ENCODE data around the gene TFEB. TPM values are rescaled to one million over a fixed set of nuclear protein-coding genes. Genes with fewer than 3 reads are reported as not detected.

TFEB gene
- total and polyA plus RNA-seq, 10 of the 15 experiments (the other 5 are each of a cell fraction or from before 2014, with no cell fraction given), result 0.84 to 108 (median 60.8) TPM

DNA sequence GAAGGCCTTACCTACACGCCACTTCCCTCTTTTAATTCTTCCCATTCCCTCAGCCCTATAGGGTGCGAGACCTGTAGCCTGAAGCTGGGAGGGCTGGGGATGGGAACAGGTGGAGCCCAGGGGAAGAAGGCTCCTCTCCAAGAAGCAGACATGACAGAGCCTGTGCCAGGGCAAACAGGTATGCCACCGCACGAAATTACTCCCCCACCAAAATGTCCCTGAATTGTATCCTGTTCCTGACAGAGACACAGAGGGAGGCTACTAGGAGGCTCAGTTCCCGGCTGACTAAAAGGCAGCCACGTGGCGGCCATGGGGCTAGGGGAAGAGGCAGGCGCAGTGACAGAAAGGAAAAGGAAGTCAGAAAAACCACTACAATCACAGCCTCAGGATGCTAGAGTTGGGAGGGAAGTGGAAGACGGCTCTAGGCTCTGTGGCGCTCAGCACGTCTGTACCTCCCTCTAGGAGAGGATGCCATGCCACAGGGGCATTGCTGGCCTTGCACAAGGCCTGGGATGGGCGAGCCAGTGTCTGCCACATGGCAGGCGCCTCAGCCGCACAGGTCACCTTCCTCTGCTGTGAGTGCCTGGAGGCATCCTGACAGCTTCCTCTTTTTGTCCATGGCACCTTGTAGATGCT lies 27.7 kb downstream of the TFEB start (continued):
- TF ChIP-seq ETV6 (conservative IDR thresholded peaks at IDR 0.05 in 1 of 2, IDR thresholded peaks at IDR 0.05 in 1 of 2; ENCODE audit: borderline replicate concordance in 1 of 2, low read depth in 1 of 2), result peak in 1 of 2 experiments; percentile 85; a peak in 2 of 4 replicates
- TF ChIP-seq, protein P1, sequence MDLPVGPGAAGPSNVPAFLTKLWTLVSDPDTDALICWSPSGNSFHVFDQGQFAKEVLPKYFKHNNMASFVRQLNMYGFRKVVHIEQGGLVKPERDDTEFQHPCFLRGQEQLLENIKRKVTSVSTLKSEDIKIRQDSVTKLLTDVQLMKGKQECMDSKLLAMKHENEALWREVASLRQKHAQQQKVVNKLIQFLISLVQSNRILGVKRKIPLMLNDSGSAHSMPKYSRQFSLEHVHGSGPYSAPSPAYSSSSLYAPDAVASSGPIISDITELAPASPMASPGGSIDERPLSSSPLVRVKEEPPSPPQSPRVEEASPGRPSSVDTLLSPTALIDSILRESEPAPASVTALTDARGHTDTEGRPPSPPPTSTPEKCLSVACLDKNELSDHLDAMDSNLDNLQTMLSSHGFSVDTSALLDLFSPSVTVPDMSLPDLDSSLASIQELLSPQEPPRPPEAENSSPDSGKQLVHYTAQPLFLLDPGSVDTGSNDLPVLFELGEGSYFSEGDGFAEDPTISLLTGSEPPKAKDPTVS (IDR thresholded peaks at IDR 0.05; ENCODE audit: low read depth, low read length), result no peak
- TF ChIP-seq, protein P2, sequence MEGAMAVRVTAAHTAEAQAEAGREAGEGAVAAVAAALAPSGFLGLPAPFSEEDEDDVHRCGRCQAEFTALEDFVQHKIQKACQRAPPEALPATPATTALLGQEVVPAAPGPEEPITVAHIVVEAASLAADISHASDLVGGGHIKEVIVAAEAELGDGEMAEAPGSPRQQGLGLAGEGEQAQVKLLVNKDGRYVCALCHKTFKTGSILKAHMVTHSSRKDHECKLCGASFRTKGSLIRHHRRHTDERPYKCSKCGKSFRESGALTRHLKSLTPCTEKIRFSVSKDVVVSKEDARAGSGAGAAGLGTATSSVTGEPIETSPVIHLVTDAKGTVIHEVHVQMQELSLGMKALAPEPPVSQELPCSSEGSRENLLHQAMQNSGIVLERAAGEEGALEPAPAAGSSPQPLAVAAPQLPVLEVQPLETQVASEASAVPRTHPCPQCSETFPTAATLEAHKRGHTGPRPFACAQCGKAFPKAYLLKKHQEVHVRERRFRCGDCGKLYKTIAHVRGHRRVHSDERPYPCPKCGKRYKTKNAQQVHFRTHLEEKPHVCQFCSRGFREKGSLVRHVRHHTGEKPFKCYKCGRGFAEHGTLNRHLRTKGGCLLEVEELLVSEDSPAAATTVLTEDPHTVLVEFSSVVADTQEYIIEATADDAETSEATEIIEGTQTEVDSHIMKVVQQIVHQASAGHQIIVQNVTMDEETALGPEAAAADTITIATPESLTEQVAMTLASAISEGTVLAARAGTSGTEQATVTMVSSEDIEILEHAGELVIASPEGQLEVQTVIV (IDR thresholded peaks at IDR 0.05; ENCODE audit: borderline replicate concordance, partially characterized antibody), result no peak
- TF ChIP-seq RBBP5 (conservative IDR thresholded peaks at IDR 0.05), result no peak
- TF ChIP-seq, protein P3, sequence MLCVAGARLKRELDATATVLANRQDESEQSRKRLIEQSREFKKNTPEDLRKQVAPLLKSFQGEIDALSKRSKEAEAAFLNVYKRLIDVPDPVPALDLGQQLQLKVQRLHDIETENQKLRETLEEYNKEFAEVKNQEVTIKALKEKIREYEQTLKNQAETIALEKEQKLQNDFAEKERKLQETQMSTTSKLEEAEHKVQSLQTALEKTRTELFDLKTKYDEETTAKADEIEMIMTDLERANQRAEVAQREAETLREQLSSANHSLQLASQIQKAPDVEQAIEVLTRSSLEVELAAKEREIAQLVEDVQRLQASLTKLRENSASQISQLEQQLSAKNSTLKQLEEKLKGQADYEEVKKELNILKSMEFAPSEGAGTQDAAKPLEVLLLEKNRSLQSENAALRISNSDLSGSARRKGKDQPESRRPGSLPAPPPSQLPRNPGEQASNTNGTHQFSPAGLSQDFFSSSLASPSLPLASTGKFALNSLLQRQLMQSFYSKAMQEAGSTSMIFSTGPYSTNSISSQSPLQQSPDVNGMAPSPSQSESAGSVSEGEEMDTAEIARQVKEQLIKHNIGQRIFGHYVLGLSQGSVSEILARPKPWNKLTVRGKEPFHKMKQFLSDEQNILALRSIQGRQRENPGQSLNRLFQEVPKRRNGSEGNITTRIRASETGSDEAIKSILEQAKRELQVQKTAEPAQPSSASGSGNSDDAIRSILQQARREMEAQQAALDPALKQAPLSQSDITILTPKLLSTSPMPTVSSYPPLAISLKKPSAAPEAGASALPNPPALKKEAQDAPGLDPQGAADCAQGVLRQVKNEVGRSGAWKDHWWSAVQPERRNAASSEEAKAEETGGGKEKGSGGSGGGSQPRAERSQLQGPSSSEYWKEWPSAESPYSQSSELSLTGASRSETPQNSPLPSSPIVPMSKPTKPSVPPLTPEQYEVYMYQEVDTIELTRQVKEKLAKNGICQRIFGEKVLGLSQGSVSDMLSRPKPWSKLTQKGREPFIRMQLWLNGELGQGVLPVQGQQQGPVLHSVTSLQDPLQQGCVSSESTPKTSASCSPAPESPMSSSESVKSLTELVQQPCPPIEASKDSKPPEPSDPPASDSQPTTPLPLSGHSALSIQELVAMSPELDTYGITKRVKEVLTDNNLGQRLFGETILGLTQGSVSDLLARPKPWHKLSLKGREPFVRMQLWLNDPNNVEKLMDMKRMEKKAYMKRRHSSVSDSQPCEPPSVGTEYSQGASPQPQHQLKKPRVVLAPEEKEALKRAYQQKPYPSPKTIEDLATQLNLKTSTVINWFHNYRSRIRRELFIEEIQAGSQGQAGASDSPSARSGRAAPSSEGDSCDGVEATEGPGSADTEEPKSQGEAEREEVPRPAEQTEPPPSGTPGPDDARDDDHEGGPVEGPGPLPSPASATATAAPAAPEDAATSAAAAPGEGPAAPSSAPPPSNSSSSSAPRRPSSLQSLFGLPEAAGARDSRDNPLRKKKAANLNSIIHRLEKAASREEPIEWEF (IDR thresholded peaks at IDR 0.05; ENCODE audit: insufficient replicate concordance, low read depth, low read length), result no peak
- no peak for TF ChIP-seq MEF2B (IDR thresholded peaks at IDR 0.05; ENCODE audit: partially characterized antibody, poor library complexity, severe bottlenecking)
- TF ChIP-seq EED (IDR thresholded peaks at IDR 0.05; ENCODE audit: low read depth), result peak; percentile 80
- no peak for TF ChIP-seq SRF (IDR thresholded peaks at IDR 0.05; ENCODE audit: low read depth in 2 of 2, low read length in 2 of 2)
- TF ChIP-seq YY1 (IDR thresholded peaks at IDR 0.05; ENCODE audit: low read depth, low read length), result peak; percentile 63; the same call in 1 of the 2 replicates
- no peak for TF ChIP-seq SUPT20H (IDR thresholded peaks at IDR 0.05; ENCODE audit: borderline replicate concordance, control insufficient read depth, low read depth, low read length)
- TF ChIP-seq, protein P4, sequence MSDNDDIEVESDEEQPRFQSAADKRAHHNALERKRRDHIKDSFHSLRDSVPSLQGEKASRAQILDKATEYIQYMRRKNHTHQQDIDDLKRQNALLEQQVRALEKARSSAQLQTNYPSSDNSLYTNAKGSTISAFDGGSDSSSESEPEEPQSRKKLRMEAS (IDR thresholded peaks at IDR 0.05; ENCODE audit: low read depth, low read length), result peak; percentile 88; the same call in 1 of the 2 replicates
- TF ChIP-seq BHLHE40 (IDR thresholded peaks at IDR 0.05; ENCODE audit: borderline replicate concordance in 1 of 2, low read depth in 2 of 2, low read length in 1 of 2), result peak in 1 of 2 experiments; percentile 20; a peak in 1 of 4 replicates
- TF ChIP-seq CHD2 (IDR thresholded peaks at IDR 0.05; ENCODE audit: borderline replicate concordance, low read depth, low read length), result no peak
- no peak for TF ChIP-seq MEF2A (IDR thresholded peaks at IDR 0.05; ENCODE audit: insufficient read depth, low read depth, low read length)
- 0 out of 2 replicates have a peak, but pooled peaks have one; percentile 61 for TF ChIP-seq GATAD2B (conservative IDR thresholded peaks at IDR 0.05; ENCODE audit: low read depth)
- no peak for TF ChIP-seq FOS (IDR thresholded peaks at IDR 0.05; ENCODE audit: borderline replicate concordance, extremely low read depth, insufficient read length)
- no peak for TF ChIP-seq STAT1 (conservative IDR thresholded peaks at IDR 0.05)
- TF ChIP-seq TCF7 (IDR thresholded peaks at IDR 0.05; ENCODE audit: borderline replicate concordance), result no peak
- no peak for TF ChIP-seq ATF7 (IDR thresholded peaks at IDR 0.05; ENCODE audit: low read depth)

Data from GM12878 (cell line).